Activated CD8-positive, alpha-beta T cell treated with anti-CD3 and anti-CD28 coated beads, Interleukin-2, amount 10 ng/mL, durations not matched to agents 7 days and 5 days (primary cell): ENCODE results near the gene PTH2. TPM values are rescaled to one million over a fixed set of nuclear protein-coding genes. Genes with fewer than 3 reads are reported as not detected.

Experiments used
- ATAC-seq: fragments of 150-1000 bp; cut with Tn5 transposase; one replicate; pipeline ENCODE4 v1.10.0; 2021; ENCODE audit warnings: moderate library complexity
- CTCF ChIA-PET: fragments of 350-600 bp; sonication (Branson Sonifier 250); formaldehyde crosslinking; loops from one replicate; lab custom pipeline; 2021; ENCODE audit warnings: antibody characterized with exemption; lab: Charles Lee
- POLR2A ChIA-PET: fragments of 350-600 bp; sonication (Branson Sonifier 250); formaldehyde crosslinking; loops from one replicate; lab custom pipeline; 2021; ENCODE audit warnings: antibody characterized with exemption; lab: Charles Lee
- DNase-seq: peaks from one replicate; pipeline ENCODE4 v3.0.0-alpha.2; 2020
- H3K27ac Mint-ChIP-seq: one replicate; pipeline ENCODE4 v1.8.0; 2021; ENCODE audit warnings: mild to moderate bottlenecking, mixed read lengths
- H3K27me3 Mint-ChIP-seq: one replicate; pipeline ENCODE4 v1.8.0; 2021; ENCODE audit warnings: low read depth, mixed read lengths
- H3K36me3 Mint-ChIP-seq: one replicate; pipeline ENCODE4 v1.8.0; 2021; ENCODE audit warnings: low read depth, mixed read lengths
- H3K4me1 Mint-ChIP-seq: one replicate; pipeline ENCODE4 v1.8.0; 2021; ENCODE audit warnings: low read depth, mixed read lengths
- H3K4me3 Mint-ChIP-seq: one replicate; pipeline ENCODE4 v1.8.0; 2021; ENCODE audit warnings: mild to moderate bottlenecking, mixed read lengths
- H3K9me3 Mint-ChIP-seq: one replicate; pipeline ENCODE4 v1.8.0; 2022; ENCODE audit warnings: mixed read lengths; ENCODE audit not compliant: insufficient read depth
- total RNA-seq, 2 experiments: library from RNA; stranded (reverse); gene quantifications; one replicate each; pipeline ENCODE4 v1.2.3, GENCODE V29; 2021

PTH2 gene
- total RNA-seq, 2 experiments from 2014 or later = not detected

GRCh38 chr19:49421039-49421877 lies 2.0 kb downstream of the PTH2 start:
- H3K9me3 Mint-ChIP-seq = no peaks in the 10 kb centered on the region
- peaks cover 77% of the 10 kb centered on the region for H3K27me3 Mint-ChIP-seq
- ChIA-PET POLR2A (interaction anchor here (0.6 to 1.6 kb wide), 3 partner anchors 11 to 293 kb away, joined by 3 read pairs; no protein-coding TSS in a partner anchor), CTCF (interaction anchor here (1.3 to 3.4 kb wide), 6 partner anchors 9 to 52 kb away, joined by 3 to 15 read pairs (median 4); no protein-coding TSS in a partner anchor)
- peak; percentile 12 for ATAC-seq
- H3K36me3 Mint-ChIP-seq = peaks cover 3% of the 10 kb centered on the region
- peak overlapping the region; percentile 26 for H3K4me3 Mint-ChIP-seq
- H3K27ac Mint-ChIP-seq = no peak overlapping the region
- peak; percentile 55 for DNase-seq
- peaks cover 49% of the 10 kb centered on the region for H3K4me1 Mint-ChIP-seq

DNA sequence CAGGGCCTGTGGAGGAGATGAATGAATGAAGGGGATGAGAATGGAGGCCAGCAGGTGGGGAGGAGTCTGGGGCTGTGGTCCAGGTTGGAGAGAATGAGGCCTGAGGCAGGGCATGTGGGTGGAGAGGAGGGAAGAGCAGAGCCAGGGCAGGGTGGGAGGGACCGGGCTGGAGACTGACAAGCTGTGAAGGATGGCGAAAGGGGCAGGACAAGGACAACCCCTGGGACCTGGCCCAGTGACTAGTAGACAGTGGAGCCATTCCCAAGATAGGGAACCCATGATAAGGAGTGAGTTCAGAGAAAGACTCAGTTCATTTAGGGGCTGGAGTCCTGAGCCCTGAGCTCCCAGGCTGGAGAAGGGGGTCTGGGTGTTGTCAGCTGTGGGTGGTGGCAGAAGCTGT lies 3.0 kb downstream of the PTH2 start:
- Mint-ChIP-seq H3K4me1 (peaks cover 41% of the 10 kb centered on the region), H3K27me3 (peaks cover 70% of the 10 kb centered on the region), H3K4me3 (no peak overlapping the region), H3K27ac (no peak overlapping the region), H3K9me3 (no peaks in the 10 kb centered on the region), H3K36me3 (peaks cover 3% of the 10 kb centered on the region)
- ATAC-seq (no peak), DNase-seq (no peak)
- POLR2A ChIA-PET = interaction anchor here (0.7 kb wide), 1 partner anchor 29 kb away, joined by 3 read pairs; no protein-coding TSS in a partner anchor
- CTCF ChIA-PET = interaction anchor here (0.6 to 3.4 kb wide), 5 partner anchors 10 to 154 kb away, joined by 3 to 15 read pairs (median 4); no protein-coding TSS in a partner anchor

- peaks cover 3% of the 10 kb centered on the region for H3K36me3 Mint-ChIP-seq
- H3K4me3 Mint-ChIP-seq = no peak overlapping the region
- H3K4me1 Mint-ChIP-seq = peaks cover 34% of the 10 kb centered on the region
- no peak for ATAC-seq
- H3K27ac Mint-ChIP-seq = no peak overlapping the region
- peaks cover 65% of the 10 kb centered on the region for H3K27me3 Mint-ChIP-seq
- ChIA-PET POLR2A (interaction anchor here (1.4 kb wide), 1 partner anchor 32 kb away, joined by 4 read pairs; the partner anchor contains the start of gene PIH1D1), CTCF (interaction anchor here (0.6 to 1.6 kb wide), 3 partner anchors 9 to 95 kb away, joined by 3 read pairs; no protein-coding TSS in a partner anchor)
- no peak for DNase-seq
- no peaks in the 10 kb centered on the region for H3K9me3 Mint-ChIP-seq
Observed at GRCh38 chr19:49419173-49419572, 4.1 kb downstream of the PTH2 start.

DNA sequence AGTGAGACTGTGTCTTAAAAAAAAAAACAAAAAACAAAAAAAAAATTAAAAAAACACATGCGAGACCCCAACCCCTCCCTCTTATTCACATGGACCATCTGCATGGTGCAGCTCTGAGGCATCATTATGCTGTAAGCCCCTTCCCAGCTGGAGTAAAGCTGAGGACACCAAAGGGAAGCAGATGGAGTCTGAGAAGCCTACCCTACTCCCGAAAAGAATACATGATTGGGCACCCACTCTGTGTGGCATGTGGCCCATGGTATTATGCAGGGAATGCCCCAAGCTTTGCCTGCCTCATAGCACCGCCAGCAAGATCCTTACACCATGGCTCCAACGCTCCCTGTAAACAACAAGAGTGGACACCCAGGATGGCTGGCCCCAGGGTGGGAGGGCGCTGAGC lies 4.7 kb downstream of the PTH2 start:
- Mint-ChIP-seq H3K4me1 (peaks cover 27% of the 10 kb centered on the region), H3K4me3 (no peak overlapping the region), H3K27me3 (peaks cover 58% of the 10 kb centered on the region), H3K27ac (no peak overlapping the region), H3K9me3 (no peaks in the 10 kb centered on the region), H3K36me3 (peaks cover 3% of the 10 kb centered on the region)
- ChIA-PET CTCF (interaction anchor here (0.6 to 1.6 kb wide), 4 partner anchors 8 to 94 kb away, joined by 3 to 7 read pairs (median 3); no protein-coding TSS in a partner anchor), POLR2A (interaction anchor here (1.4 kb wide), 1 partner anchor 33 kb away, joined by 4 read pairs; the partner anchor contains the start of gene PIH1D1)
- DNase-seq = no peak
- no peak for ATAC-seq

DNA sequence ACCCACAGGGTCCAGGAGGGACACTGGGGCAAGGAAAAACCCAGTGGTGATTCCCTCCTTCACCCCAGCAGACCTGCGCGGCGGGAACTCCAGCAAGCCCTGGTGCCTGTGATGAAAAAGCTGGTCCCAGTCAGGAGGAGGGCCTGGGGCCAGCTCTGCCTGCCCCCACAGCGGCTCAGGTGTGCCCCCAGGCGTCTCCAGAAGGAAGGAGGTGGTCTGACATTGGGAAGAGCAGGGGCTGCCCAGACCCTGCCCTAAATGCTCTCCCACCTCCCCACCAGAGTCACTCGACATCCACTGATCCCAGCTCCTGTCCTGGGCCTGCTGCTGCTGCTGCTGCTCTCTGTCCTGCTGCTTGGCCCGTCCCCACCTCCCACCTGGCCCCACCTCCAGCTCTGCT lies 6.2 kb downstream of the PTH2 start:
- ChIA-PET POLR2A (no interaction called here), CTCF (interaction anchor here (0.8 kb wide), 1 partner anchor 26 kb away, joined by 5 read pairs; no protein-coding TSS in a partner anchor)
- Mint-ChIP-seq H3K27me3 (peaks cover 52% of the 10 kb centered on the region), H3K4me1 (peaks cover 21% of the 10 kb centered on the region), H3K27ac (no peak overlapping the region), H3K9me3 (no peaks in the 10 kb centered on the region), H3K4me3 (no peak overlapping the region), H3K36me3 (peaks cover 2% of the 10 kb centered on the region)
- ATAC-seq = no peak
- no peak for DNase-seq

GRCh38 chr19:49415810-49416200 lies 7.4 kb downstream of the PTH2 start:
- no peak for ATAC-seq
- Mint-ChIP-seq H3K4me3 (no peak overlapping the region), H3K27me3 (peaks cover 40% of the 10 kb centered on the region), H3K9me3 (no peaks in the 10 kb centered on the region), H3K36me3 (no peaks in the 10 kb centered on the region), H3K27ac (no peak overlapping the region), H3K4me1 (peaks cover 22% of the 10 kb centered on the region)
- CTCF ChIA-PET = no interaction called here
- no peak for DNase-seq
- POLR2A ChIA-PET = no interaction called here

DNA sequence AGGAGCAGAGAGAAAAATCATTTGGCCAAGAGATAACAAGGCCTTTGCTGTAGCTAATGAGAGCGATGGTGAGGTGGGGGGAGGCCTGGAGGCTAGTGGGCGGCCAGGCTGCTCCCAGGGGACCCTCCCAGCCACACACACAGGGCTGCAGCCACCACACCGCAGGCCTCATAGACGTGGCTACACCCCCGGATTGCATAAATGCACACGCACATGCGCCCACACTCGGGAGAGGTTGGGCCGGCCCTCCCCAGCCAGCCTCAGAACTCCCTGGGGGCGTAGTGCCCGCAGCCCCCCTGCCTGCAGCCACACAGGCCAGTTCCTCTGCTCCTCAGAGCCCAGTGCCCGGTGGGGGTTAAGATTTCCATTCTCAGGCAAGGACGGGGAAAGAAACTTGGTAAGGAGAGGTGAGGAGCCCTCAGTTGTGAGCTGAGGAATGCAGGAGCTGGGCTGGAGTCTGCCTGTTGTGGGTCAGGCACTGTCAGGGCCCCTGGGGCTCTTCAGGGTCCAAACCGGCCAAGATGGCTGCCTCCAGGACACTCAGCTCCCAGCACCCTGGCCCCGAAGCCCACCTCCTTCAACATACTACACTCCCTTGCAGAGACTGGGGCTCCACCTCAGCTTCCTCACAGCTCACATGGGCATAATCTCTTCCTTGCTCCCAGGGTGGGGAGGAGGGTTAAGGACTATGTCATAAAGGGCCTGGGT lies 8.0 kb downstream of the PTH2 start:
- Mint-ChIP-seq H3K4me1 (peaks cover 21% of the 10 kb centered on the region), H3K4me3 (no peak overlapping the region), H3K27ac (no peak overlapping the region), H3K36me3 (no peaks in the 10 kb centered on the region), H3K9me3 (no peaks in the 10 kb centered on the region), H3K27me3 (peaks cover 34% of the 10 kb centered on the region)
- ChIA-PET CTCF (no interaction called here), POLR2A (no interaction called here)
- no peak for DNase-seq
- ATAC-seq = no peak

DNA sequence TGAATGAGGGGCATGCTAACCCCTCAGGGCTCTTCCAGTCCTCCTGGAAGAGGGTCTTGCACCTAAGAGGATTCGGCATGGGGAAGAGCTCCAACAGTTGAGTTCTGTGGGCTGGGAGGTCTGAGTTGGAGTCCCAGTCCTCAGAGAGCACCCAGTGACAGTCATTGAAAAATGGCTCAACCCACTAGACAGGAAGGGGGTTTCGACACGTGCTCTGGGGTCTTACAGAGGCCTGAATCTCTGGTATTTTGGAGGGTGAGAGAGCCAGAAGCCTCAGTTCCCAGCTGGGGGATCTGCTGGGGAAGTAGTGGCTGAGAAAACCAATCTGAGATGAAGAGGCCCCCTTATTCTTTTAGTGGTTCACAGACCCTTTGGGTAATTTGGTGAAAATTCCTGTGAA lies 9.0 kb downstream of the PTH2 start:
- POLR2A ChIA-PET = no interaction called here
- no peak for ATAC-seq
- no peak for DNase-seq
- Mint-ChIP-seq H3K4me1 (peaks cover 31% of the 10 kb centered on the region), H3K4me3 (no peak overlapping the region), H3K27ac (no peak overlapping the region), H3K27me3 (peaks cover 24% of the 10 kb centered on the region), H3K9me3 (no peaks in the 10 kb centered on the region), H3K36me3 (no peaks in the 10 kb centered on the region)
- CTCF ChIA-PET = no interaction called here

- ChIA-PET CTCF (interaction anchor here (1.1 to 8.6 kb wide), 2 partner anchors 9 to 22 kb away, joined by 3 to 52 read pairs; no protein-coding TSS in a partner anchor), POLR2A (no interaction called here)
- no peak overlapping the region for H3K4me3 Mint-ChIP-seq
- ATAC-seq (no peak), DNase-seq (no peak)
- peaks cover 40% of the 10 kb centered on the region for H3K4me1 Mint-ChIP-seq
- H3K36me3 Mint-ChIP-seq = no peaks in the 10 kb centered on the region
- H3K27ac Mint-ChIP-seq = no peak overlapping the region
- H3K27me3 Mint-ChIP-seq = peaks cover 16% of the 10 kb centered on the region
- H3K9me3 Mint-ChIP-seq = no peaks in the 10 kb centered on the region
Observed at GRCh38 chr19:49413348-49413747, 9.9 kb downstream of the PTH2 start.

GRCh38 chr19:49411681-49412326 lies 11.4 kb downstream of the PTH2 start:
- Mint-ChIP-seq H3K9me3 (no peaks in the 10 kb centered on the region), H3K27me3 (peaks cover 6% of the 10 kb centered on the region), H3K27ac (peak overlapping the region; percentile 47), H3K36me3 (no peaks in the 10 kb centered on the region), H3K4me1 (peaks cover 54% of the 10 kb centered on the region), H3K4me3 (no peak overlapping the region)
- ChIA-PET POLR2A (no interaction called here), CTCF (interaction anchor here (0.7 to 8.6 kb wide), 7 partner anchors 11 to 656 kb away, joined by 3 to 52 read pairs (median 5); partner anchors contain the start of genes GFY and PTH2)
- ATAC-seq (no peak), DNase-seq (no peak)

- no peaks in the 10 kb centered on the region for H3K9me3 Mint-ChIP-seq
- POLR2A ChIA-PET = interaction anchor here (0.6 to 1.4 kb wide), 8 partner anchors 12 to 1315 kb away, joined by 3 to 5 read pairs (median 3); partner anchors contain the start of gene ALDH16A1
- peak overlapping the region; percentile 30 for H3K4me3 Mint-ChIP-seq
- ATAC-seq = peak; percentile 74
- peaks cover 58% of the 10 kb centered on the region for H3K4me1 Mint-ChIP-seq
- peak; percentile 61 for DNase-seq
- peaks cover 3% of the 10 kb centered on the region for H3K27me3 Mint-ChIP-seq
- H3K36me3 Mint-ChIP-seq = no peaks in the 10 kb centered on the region
- peak overlapping the region; percentile 84 for H3K27ac Mint-ChIP-seq
- CTCF ChIA-PET = interaction anchor here (0.7 to 8.6 kb wide), 7 partner anchors 13 to 211 kb away, joined by 3 to 52 read pairs (median 4); partner anchors contain the start of gene GFY
Observed at GRCh38 chr19:49409441-49410029, 13.7 kb downstream of the PTH2 start.
